Endothelial cell of umbilical vein (primary cell): ENCODE results near the gene KIR3DL1.

Experiments
- EZH2 ChIP-seq: IDR thresholded peaks from 2 replicates; pipeline ENCODE4 v1.6.1; 2012; ENCODE audit warnings: borderline replicate concordance, low read depth, mild to moderate bottlenecking, moderate library complexity, low read length, inconsistent platforms; ENCODE audit not compliant: severe bottlenecking
- FOS ChIP-seq: IDR thresholded peaks from 2 replicates; pipeline ENCODE4 v1.6.1; 2011; ENCODE audit warnings: mild to moderate bottlenecking, low read length, moderate library complexity, borderline replicate concordance; ENCODE audit not compliant: insufficient read depth
- GATA2 ChIP-seq: IDR thresholded peaks from 2 replicates; pipeline ENCODE4 v1.7.0; 2011; ENCODE audit warnings: low read depth, mild to moderate bottlenecking, moderate library complexity, mixed read lengths, low read length; ENCODE audit not compliant: insufficient read length, insufficient read depth
- JUN ChIP-seq: IDR thresholded peaks from 2 replicates; pipeline ENCODE4 v1.6.1; 2011; ENCODE audit warnings: borderline replicate concordance, low read depth; ENCODE audit not compliant: insufficient read length, insufficient read depth
- POLR2A ChIP-seq: IDR thresholded peaks from 2 replicates; pipeline ENCODE4 v1.6.1; 2012; ENCODE audit warnings: low read depth, mild to moderate bottlenecking, control low read depth, low read length
- POLR2AphosphoS5 ChIP-seq: IDR thresholded peaks from 2 replicates; pipeline ENCODE4 v1.6.1; 2012; ENCODE audit warnings: low read depth, mild to moderate bottlenecking, control low read depth, low read length, moderate library complexity; ENCODE audit not compliant: insufficient read depth
- TF ChIP-seq, protein P1 (sequence below), 2 donors: IDR thresholded peaks; 1 replicate in 1 of 2; 2 replicates in 1 of 2; pipeline ENCODE4 v1.5.1; 2011; ENCODE audit warnings: low read length in 2 of 2, mild to moderate bottlenecking in 2 of 2, moderate library complexity in 2 of 2, control low read depth in 1 of 2, inconsistent platforms in 1 of 2, low read depth in 1 of 2; ENCODE audit not compliant: insufficient read depth in 1 of 2; ENCODE audit errors: extremely low read depth in 1 of 2
- TF ChIP-seq, protein P2 (sequence below): IDR thresholded peaks from 2 replicates; pipeline ENCODE4 v1.6.1; 2011; ENCODE audit not compliant: insufficient read depth, insufficient read length

DNA sequence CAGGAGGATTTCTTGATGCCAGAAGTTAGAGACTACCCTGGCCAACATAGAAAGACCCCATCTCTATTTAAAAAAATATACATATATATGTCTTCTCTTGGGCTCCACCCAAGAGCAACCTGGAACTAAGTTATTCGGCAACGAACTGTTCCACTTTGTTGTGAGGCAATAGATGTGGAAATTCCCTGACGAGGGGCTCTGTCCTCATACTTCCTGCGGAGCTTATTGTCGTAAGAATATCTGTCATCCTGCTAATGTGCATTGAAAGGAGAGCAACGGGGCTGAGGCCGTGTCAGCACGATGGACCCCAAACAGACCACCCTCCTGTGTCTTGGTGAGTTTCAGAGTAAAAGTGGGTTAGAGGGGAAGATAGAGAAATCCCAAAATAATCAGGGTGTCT, 57.7 kb downstream of the KIR3DL1 start, which contains the start of gene FCAR:
- TF ChIP-seq, protein P1, sequence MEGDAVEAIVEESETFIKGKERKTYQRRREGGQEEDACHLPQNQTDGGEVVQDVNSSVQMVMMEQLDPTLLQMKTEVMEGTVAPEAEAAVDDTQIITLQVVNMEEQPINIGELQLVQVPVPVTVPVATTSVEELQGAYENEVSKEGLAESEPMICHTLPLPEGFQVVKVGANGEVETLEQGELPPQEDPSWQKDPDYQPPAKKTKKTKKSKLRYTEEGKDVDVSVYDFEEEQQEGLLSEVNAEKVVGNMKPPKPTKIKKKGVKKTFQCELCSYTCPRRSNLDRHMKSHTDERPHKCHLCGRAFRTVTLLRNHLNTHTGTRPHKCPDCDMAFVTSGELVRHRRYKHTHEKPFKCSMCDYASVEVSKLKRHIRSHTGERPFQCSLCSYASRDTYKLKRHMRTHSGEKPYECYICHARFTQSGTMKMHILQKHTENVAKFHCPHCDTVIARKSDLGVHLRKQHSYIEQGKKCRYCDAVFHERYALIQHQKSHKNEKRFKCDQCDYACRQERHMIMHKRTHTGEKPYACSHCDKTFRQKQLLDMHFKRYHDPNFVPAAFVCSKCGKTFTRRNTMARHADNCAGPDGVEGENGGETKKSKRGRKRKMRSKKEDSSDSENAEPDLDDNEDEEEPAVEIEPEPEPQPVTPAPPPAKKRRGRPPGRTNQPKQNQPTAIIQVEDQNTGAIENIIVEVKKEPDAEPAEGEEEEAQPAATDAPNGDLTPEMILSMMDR (IDR thresholded peaks at IDR 0.05; ENCODE audit: extremely low read depth in 1 of 2, insufficient read depth in 1 of 2, low read depth in 1 of 2, low read length in 2 of 2): no peak
- TF ChIP-seq, protein P2, sequence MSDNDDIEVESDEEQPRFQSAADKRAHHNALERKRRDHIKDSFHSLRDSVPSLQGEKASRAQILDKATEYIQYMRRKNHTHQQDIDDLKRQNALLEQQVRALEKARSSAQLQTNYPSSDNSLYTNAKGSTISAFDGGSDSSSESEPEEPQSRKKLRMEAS: no peak
- TF ChIP-seq POLR2A (no peak), POLR2AphosphoS5 (no peak), EZH2 (no peak), GATA2 (no peak), JUN (no peak), FOS (no peak)
